ENCODE results near the gene SLC9A1. TPM values are rescaled to one million over a fixed set of nuclear protein-coding genes. Genes with fewer than 3 reads are reported as not detected.
"Not testable (repeated sequence)": the region's sequence is repeated elsewhere in the genome, so short reads cannot be mapped to it uniquely, and the experiment has no call there.

Gene SLC9A1
- total RNA-seq = 14.8 and 21.9 TPM in 2 replicates

DNA sequence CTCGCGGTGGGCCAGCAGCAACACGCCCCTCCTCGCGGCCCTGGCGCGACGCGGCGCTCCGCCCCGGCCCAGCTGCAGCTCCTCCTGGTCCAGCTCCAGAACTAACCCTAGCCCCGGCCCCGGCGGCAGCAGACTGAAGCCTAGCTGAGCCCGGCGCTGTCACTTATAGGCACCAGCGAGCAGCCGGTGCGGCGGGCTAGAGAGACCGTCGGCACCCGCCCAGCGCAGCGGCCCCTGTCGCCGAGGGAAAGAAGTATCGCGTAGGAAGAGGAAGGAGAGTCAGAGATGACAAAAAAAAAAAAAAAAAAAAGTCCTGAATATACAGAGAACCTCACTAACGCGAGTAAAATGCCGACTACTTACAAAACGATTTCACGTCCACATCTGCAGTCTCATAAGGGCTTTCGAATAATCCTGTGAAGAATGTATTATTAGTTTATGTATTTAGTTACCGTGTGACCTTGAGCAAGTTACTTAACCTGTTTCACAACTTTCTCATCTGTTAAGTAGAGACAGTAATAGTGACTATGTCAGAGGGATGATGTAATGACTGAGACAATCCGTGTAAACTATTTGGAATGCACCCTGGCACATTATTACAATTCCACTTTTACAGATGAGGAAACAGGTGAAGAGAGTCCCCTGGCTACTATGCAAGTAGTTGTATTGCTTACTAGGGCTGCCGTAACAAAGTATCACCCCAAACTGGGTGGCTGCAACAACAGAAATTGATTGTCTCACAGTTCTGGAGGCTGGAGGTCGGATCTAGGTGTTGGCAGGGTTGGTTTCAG, at the start of gene SLC9A1:
Gene SLC9A1 (minus strand): TSS at position 135 of the 791 bp plus-strand sequence. CDS start 791 bp downstream, outside the sequence.
- TF ChIP-seq, protein P1, sequence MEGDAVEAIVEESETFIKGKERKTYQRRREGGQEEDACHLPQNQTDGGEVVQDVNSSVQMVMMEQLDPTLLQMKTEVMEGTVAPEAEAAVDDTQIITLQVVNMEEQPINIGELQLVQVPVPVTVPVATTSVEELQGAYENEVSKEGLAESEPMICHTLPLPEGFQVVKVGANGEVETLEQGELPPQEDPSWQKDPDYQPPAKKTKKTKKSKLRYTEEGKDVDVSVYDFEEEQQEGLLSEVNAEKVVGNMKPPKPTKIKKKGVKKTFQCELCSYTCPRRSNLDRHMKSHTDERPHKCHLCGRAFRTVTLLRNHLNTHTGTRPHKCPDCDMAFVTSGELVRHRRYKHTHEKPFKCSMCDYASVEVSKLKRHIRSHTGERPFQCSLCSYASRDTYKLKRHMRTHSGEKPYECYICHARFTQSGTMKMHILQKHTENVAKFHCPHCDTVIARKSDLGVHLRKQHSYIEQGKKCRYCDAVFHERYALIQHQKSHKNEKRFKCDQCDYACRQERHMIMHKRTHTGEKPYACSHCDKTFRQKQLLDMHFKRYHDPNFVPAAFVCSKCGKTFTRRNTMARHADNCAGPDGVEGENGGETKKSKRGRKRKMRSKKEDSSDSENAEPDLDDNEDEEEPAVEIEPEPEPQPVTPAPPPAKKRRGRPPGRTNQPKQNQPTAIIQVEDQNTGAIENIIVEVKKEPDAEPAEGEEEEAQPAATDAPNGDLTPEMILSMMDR (conservative IDR thresholded peaks at IDR 0.05; ENCODE audit: low read depth, low read length) = peak; percentile 82
- DNase-seq (ENCODE audit: low read depth) = peak; percentile 92
- H3K4me3 ChIP-seq (ENCODE audit: low read depth, low read length) = peak within 1 kb of the TSS; percentile 74

- DNase-seq (ENCODE audit: low read depth) = no peak
- no peak overlapping the region for H3K4me3 ChIP-seq (ENCODE audit: low read depth, low read length)
- TF ChIP-seq, protein P1 (conservative IDR thresholded peaks at IDR 0.05; ENCODE audit: low read depth, low read length) = no peak
Observed at GRCh38 chr1:27203946-27204345, 49.0 kb upstream of the SLC9A1 start.

GRCh38 chr1:27201295-27201694, 46.4 kb upstream of the SLC9A1 start:
- no peak for DNase-seq (ENCODE audit: low read depth)
- no peak overlapping the region for H3K4me3 ChIP-seq (ENCODE audit: low read depth, low read length)
- TF ChIP-seq, protein P1 (conservative IDR thresholded peaks at IDR 0.05; ENCODE audit: low read depth, low read length) = no peak

DNA sequence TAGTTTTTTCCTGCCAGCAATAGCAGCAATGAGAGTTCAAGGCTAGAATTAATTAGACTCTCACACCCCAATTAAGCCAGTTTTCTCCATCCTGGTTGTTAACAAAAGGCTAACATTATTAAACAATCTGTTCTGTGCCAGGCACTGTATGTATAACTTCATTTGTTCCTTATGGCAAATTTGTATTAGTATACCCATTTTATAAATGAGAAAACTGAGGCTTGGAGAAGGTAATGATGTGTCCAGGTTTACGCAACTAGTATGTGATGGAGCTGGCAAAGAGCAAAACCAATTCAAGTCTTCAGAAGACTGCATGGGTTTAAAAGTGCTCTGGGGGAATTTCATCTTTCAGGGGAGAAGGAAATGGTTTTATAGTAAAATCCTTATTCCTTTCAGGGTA, 38.3 kb upstream of the SLC9A1 start:
- H3K4me3 ChIP-seq (ENCODE audit: low read depth, low read length) = no peak overlapping the region

DNA sequence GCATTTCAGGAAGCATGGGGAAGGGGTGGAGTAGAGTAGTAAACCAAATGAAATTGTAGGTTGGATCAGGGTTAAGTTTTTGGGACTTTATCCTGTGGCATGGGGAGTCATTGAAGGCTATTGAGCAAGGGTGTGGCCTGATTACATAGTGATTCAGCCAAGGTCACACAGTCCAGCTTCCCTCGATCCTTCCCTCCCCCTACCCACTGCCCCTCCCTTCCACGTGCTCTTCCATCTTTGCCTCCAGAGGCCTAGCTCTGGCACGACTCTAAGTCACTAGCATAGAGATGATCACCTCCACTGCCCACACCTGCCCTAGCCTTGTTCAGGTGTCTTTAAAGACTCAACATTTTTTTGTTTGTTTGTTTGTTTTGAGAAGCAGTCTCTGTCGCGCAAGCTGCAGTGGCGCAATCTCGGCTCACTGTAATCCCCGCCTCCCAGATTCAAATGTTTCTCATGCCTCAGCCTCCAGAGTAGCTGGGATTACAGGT, 37.2 kb upstream of the SLC9A1 start:
- H3K4me3 ChIP-seq (ENCODE audit: low read depth, low read length) = no peak overlapping the region
- DNase-seq (ENCODE audit: low read depth) = no peak
- TF ChIP-seq, protein P1 (conservative IDR thresholded peaks at IDR 0.05; ENCODE audit: low read depth, low read length) = no peak

More for the DNA sequence above, 38.3 kb upstream of the SLC9A1 start:
- DNase-seq (ENCODE audit: low read depth) = no peak
- TF ChIP-seq, protein P1 (conservative IDR thresholded peaks at IDR 0.05; ENCODE audit: low read depth, low read length) = no peak

DNA sequence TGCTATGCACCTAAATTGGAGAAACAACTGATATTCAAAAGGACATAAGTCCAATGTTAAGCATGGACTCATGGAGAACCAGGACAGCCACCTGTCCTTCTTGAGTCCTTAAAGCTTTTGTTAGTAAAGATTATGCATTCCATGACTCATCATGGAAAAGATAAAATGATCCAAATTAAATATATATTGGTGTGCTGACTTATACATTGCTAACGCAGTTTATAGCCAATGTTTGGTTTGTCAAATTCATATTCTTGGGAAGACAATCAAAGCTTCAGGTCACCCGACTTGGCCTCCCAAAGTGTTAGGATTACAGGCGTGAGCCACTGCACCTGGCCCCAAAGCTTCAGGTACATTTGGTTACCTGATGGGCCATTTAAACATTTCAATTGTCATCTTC, 29.7 kb upstream of the SLC9A1 start:
- DNase-seq (ENCODE audit: low read depth); H3K4me3 ChIP-seq (ENCODE audit: low read depth, low read length): not testable (repeated sequence)

DNA sequence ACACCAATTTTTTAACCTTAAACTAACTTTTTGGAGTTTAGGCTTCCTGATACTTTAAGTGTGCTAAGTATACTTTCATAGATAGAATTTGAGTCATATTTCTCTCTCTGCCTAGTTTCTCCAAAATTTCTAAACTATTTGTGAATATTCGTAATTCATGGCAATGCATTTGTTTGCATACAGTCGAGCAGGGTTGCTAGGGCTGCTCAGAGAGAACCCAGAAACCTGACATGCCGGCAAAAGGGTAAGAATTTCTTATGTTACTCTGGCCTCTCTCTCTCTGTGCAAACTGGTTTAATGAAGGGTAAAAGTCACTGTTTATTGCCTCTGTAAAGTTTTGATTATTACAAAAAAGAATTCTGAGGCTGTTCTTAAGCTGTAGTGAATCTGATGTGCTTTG, 25.1 kb upstream of the SLC9A1 start:
- no peak overlapping the region for H3K4me3 ChIP-seq (ENCODE audit: low read depth, low read length)
- TF ChIP-seq, protein P1 (conservative IDR thresholded peaks at IDR 0.05; ENCODE audit: low read depth, low read length) = no peak
- no peak for DNase-seq (ENCODE audit: low read depth)
